Stimulated activated naive CD8-positive, alpha-beta T cell treated with anti-CD3 and anti-CD28 coated beads, Interleukin-15, Interleukin-2, amounts not matched to agents 100 ng/mL and 50 ng/mL, for 24 hours (primary cell): ENCODE measurements around the gene AP1M1.
A peak's percentile ranks its signal among the peaks of the same experiment; 100 is the strongest.
"Not testable (repeated sequence)": the region's sequence is repeated elsewhere in the genome, so short reads cannot be mapped to it uniquely, and the experiment has no call there.

Source experiments
- H3K27ac Mint-ChIP-seq: one replicate; pipeline ENCODE4 v1.8.0; 2021; ENCODE audit warnings: mild to moderate bottlenecking, mixed read lengths
- H3K27me3 Mint-ChIP-seq: one replicate; pipeline ENCODE4 v1.8.0; 2021; ENCODE audit warnings: mixed read lengths
- H3K36me3 Mint-ChIP-seq: one replicate; pipeline ENCODE4 v1.8.0; 2021; ENCODE audit warnings: low read depth, mixed read lengths
- H3K4me1 Mint-ChIP-seq: one replicate; pipeline ENCODE4 v1.8.0; 2021; ENCODE audit warnings: low read depth, mixed read lengths
- H3K4me3 Mint-ChIP-seq: one replicate; pipeline ENCODE4 v1.8.0; 2021; ENCODE audit warnings: mild to moderate bottlenecking, mixed read lengths
- H3K9me3 Mint-ChIP-seq: one replicate; pipeline ENCODE4 v1.8.0; 2021; ENCODE audit warnings: mixed read lengths

Gene AP1M1

GRCh38 chr19:16168465-16169081 is 29.1 kb upstream of the AP1M1 start:
- Mint-ChIP-seq H3K9me3 (no peaks in the 10 kb centered on the region), H3K36me3 (no peaks in the 10 kb centered on the region), H3K4me3 (no peak overlapping the region), H3K4me1 (peaks cover 14% of the 10 kb centered on the region), H3K27me3 (no peaks in the 10 kb centered on the region), H3K27ac (no peak overlapping the region)

GRCh38 chr19:16170134-16170533 is 27.6 kb upstream of the AP1M1 start:
- Mint-ChIP-seq H3K27me3 (no peaks in the 10 kb centered on the region), H3K27ac (no peak overlapping the region), H3K4me1 (peaks cover 14% of the 10 kb centered on the region), H3K36me3 (no peaks in the 10 kb centered on the region), H3K9me3 (no peaks in the 10 kb centered on the region), H3K4me3 (no peak overlapping the region)

DNA sequence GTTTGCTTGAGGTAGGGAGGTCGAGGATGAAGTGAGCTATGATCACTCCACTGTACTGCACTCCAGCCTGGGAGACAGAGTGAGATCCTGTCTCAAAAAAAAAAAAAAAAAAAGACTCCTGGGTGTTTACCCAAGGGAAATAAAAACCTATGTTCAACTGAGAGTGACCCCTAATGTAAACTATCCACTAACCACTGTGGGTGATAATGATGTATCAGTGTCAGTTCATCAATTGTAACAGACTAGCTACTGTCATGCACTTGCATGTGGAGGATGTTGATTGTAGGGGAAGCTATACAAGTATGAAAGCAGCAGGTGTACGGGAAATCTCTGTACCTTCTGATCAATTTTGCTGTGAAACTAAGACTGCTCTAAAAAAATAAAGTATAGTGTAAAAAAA is 21.8 kb upstream of the AP1M1 start:
- H3K4me3 Mint-ChIP-seq = no peak overlapping the region
- no peaks in the 10 kb centered on the region for H3K36me3 Mint-ChIP-seq

DNA sequence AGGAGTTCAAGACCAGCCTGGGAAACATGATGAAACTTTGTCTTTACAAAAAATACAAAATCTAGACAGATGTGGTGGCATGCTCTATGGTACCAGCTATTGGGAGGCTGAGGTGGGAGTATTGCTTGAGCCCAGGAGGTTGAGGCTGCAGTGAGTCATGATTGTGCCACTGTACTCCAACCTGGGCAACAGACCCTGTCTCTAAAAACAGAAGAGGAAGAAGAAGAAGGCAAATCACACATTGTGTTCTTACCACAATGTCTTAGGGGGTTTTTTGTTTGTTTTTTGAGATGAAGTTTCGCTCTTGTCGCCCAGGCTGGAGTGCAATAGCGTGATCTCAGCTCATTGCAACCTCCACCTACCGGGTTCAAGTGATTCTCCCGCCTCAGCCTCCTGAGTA is 18.8 kb upstream of the AP1M1 start:
- not testable (repeated sequence) for H3K4me3 Mint-ChIP-seq, H3K4me1 Mint-ChIP-seq, H3K27me3 Mint-ChIP-seq, H3K36me3 Mint-ChIP-seq, H3K27ac Mint-ChIP-seq, H3K9me3 Mint-ChIP-seq

More for the DNA sequence above, 21.8 kb upstream of the AP1M1 start:
- peaks cover 5% of the 10 kb centered on the region for H3K4me1 Mint-ChIP-seq
- H3K27me3 Mint-ChIP-seq = no peaks in the 10 kb centered on the region
- H3K9me3 Mint-ChIP-seq = no peaks in the 10 kb centered on the region
- no peak overlapping the region for H3K27ac Mint-ChIP-seq

DNA sequence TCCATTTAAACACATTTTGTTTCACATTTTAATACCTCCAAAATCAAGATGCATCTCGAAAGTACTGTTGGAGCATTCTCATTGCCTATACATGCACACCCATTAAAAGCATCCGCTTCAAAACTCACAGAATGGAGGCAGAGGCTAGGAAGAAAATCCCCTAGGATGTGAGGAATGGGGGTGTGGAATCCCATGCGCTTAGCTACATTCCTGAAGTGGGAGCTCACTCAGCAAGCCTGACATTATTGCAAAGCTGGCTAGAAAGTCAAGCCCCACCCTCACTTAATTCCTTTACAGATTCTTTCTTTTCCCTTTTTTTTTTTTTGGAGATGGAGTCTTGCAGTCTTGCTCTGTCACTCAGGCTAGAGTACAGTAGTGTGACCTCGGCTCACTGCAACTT is 17.1 kb upstream of the AP1M1 start:
- no peak overlapping the region for H3K4me3 Mint-ChIP-seq
- H3K36me3 Mint-ChIP-seq = no peaks in the 10 kb centered on the region
- H3K9me3 Mint-ChIP-seq = no peaks in the 10 kb centered on the region
- peaks cover 16% of the 10 kb centered on the region for H3K4me1 Mint-ChIP-seq
- H3K27me3 Mint-ChIP-seq = no peaks in the 10 kb centered on the region
- H3K27ac Mint-ChIP-seq = no peak overlapping the region

DNA sequence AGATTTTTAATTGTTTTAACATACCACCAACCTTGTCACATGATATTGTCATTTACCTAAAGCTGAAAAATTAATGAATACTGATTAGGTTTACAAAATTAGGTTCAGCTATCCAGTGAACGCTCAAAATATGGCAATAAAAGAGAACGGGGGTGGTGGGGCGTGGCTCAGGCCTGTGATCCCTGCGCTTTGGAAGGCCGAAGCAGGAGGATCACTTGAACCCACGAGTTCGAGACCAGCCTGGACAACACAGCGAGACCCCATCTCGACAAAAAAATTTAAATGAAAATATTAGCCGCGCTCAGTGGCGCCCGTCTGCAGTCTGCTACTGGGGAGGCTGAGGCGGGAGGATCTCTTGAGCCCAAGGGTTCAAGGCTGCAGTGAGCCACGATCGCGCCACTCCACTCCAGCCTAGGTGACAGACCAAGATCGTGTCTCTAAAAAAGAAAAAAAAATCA is 13.0 kb upstream of the AP1M1 start:
- Mint-ChIP-seq H3K27me3 (no peaks in the 10 kb centered on the region), H3K36me3 (peaks cover 17% of the 10 kb centered on the region), H3K4me1 (peaks cover 37% of the 10 kb centered on the region), H3K9me3 (no peaks in the 10 kb centered on the region), H3K27ac (peak overlapping the region; percentile 98), H3K4me3 (peak overlapping the region; percentile 98)

- no peaks in the 10 kb centered on the region for H3K9me3 Mint-ChIP-seq
- H3K4me1 Mint-ChIP-seq = peaks cover 37% of the 10 kb centered on the region
- peak within 1 kb of the TSS; percentile 98 for H3K27ac Mint-ChIP-seq
- peak within 1 kb of the TSS; percentile 98 for H3K4me3 Mint-ChIP-seq
- H3K36me3 Mint-ChIP-seq = peaks cover 23% of the 10 kb centered on the region
- no peaks in the 10 kb centered on the region for H3K27me3 Mint-ChIP-seq
Observed at GRCh38 chr19:16185123-16185767, 12.5 kb upstream of the AP1M1 start, which contains the start of gene FAM32A. Gene FAM32A, plus strand, starts transcription at chr19:16185410. Its CDS starts 33 bp downstream, at chr19:16185443.

DNA sequence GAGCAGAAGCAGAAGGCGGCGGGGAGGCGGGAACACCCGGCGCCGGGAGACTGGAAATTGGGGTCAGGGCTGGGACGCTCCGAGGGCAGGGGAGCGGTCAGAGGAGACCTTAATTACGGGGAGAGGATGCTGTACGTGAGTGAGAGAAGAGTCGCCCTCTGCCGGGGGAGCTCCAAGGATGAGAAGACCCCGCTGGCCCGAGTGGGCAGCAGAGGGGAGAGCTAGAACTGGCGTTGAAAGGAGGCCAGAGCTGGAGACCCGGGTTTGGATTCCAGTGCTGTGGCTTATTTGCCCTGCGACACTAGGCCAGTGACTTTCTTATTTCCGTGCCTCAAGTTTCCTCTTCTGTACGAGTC is 12.0 kb upstream of the AP1M1 start:
- Mint-ChIP-seq H3K27ac (peak overlapping the region; percentile 98), H3K27me3 (no peaks in the 10 kb centered on the region), H3K9me3 (no peaks in the 10 kb centered on the region), H3K36me3 (peaks cover 28% of the 10 kb centered on the region), H3K4me1 (peaks cover 37% of the 10 kb centered on the region), H3K4me3 (peak overlapping the region; percentile 98)

DNA sequence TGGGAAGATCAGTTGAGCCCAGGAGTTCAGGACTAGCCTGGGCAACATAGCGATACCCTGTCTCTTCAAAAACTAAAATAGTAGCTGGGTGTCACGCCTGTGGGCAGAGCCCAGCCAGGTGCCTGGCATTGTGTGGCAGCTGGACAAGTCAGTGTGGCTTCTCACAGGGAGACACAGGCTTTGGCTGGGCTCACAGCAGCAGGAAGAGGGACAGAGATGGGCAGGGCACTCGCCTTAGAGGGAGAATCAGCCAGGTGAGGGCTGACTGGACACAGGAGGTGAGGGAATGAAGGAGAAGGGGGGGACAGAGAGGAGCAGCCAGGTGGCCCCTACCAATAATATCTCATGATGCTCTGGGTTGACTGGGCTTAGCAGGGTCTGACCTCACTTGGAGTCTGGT is 9.2 kb upstream of the AP1M1 start:
- Mint-ChIP-seq H3K4me1 (peaks cover 32% of the 10 kb centered on the region), H3K9me3 (no peaks in the 10 kb centered on the region), H3K27me3 (no peaks in the 10 kb centered on the region), H3K36me3 (peaks cover 40% of the 10 kb centered on the region), H3K27ac (no peak overlapping the region), H3K4me3 (no peak overlapping the region)

DNA sequence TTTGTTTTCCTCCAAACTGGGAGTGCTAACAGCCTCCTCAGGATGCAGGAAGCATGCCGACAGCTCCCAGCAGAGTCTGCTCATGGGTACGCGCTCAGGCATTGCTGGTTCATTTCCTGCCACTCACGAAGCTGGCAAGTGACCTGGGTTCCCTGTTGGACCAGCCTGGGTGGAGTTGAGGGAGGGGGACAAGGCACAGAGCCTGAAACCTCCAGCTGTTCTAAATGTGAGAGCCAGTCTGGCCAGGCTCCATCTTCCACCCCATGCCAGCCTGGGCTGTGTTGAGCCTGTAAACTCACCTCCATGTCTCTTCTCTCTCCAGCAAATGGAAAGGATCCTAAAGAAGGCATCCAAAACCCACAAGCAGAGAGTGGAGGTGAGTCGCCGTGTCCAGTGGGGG is 7.5 kb upstream of the AP1M1 start:
- H3K27ac Mint-ChIP-seq = no peak overlapping the region

GRCh38 chr19:16190736-16191135 is 7.0 kb upstream of the AP1M1 start:
- no peak overlapping the region for H3K27ac Mint-ChIP-seq
- no peaks in the 10 kb centered on the region for H3K9me3 Mint-ChIP-seq
- H3K4me1 Mint-ChIP-seq = peaks cover 24% of the 10 kb centered on the region
- peaks cover 45% of the 10 kb centered on the region for H3K36me3 Mint-ChIP-seq
- no peak overlapping the region for H3K4me3 Mint-ChIP-seq
- H3K27me3 Mint-ChIP-seq = no peaks in the 10 kb centered on the region

More for the DNA sequence above, 7.5 kb upstream of the AP1M1 start:
- Mint-ChIP-seq H3K4me1 (peaks cover 27% of the 10 kb centered on the region), H3K36me3 (peaks cover 45% of the 10 kb centered on the region), H3K27me3 (no peaks in the 10 kb centered on the region), H3K4me3 (no peak overlapping the region), H3K9me3 (no peaks in the 10 kb centered on the region)

- Mint-ChIP-seq H3K4me1 (peaks cover 25% of the 10 kb centered on the region), H3K4me3 (no peak overlapping the region), H3K27me3 (no peaks in the 10 kb centered on the region), H3K27ac (peak overlapping the region; percentile 76), H3K9me3 (no peaks in the 10 kb centered on the region), H3K36me3 (peaks cover 43% of the 10 kb centered on the region)
Observed at GRCh38 chr19:16191216-16191908, 6.3 kb upstream of the AP1M1 start.

DNA sequence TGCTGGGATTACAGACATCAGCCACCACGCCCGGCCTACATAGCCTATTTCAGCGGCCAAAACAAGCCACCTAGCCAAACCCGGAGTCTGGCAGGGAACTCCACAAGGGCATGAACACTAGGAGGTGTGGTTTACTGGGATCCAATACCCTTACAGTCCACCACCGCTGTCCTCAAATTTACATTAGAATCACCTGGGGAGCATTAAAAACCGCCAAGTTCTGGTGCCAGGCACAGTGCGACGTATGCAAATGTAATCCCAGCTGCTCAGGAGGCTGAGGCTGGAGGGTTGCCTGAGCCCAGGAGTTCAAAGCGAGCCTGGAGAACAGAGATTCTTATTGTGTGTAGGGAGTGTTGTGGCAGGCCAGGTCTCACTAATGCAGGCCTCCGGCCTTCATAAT is 4.2 kb upstream of the AP1M1 start:
- H3K4me1 Mint-ChIP-seq = peaks cover 20% of the 10 kb centered on the region
- peaks cover 32% of the 10 kb centered on the region for H3K36me3 Mint-ChIP-seq
- no peaks in the 10 kb centered on the region for H3K27me3 Mint-ChIP-seq
- H3K4me3 Mint-ChIP-seq = no peak overlapping the region
- H3K27ac Mint-ChIP-seq = no peak overlapping the region
- no peaks in the 10 kb centered on the region for H3K9me3 Mint-ChIP-seq

DNA sequence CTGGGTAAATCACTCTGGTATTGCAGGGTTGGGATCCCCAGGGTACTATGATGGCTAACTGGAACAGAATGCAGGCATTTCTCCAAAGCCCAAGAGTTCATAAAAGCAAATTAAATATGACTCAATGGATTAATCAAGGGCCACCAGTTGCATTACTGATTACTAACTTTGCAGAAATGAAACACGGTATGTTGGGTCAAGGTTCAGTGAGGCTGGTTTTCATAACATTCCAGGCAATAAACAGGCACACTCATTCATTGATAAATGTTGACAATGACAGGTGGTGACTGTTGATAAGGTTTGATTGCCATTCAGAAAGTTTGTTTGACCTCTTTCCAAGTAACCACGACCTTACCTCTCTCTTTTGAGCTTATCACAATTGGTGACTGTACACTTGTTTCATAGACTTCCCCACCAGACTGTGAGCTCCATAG is 506 bp upstream of the AP1M1 start:
- Mint-ChIP-seq H3K9me3 (no peaks in the 10 kb centered on the region), H3K27me3 (no peaks in the 10 kb centered on the region), H3K4me1 (peaks cover 49% of the 10 kb centered on the region), H3K27ac (peak overlapping the region; percentile 94), H3K4me3 (peak overlapping the region; percentile 88), H3K36me3 (peaks cover 14% of the 10 kb centered on the region)

- H3K27ac Mint-ChIP-seq = peak overlapping the region; percentile 74
- H3K4me1 Mint-ChIP-seq = peaks cover 58% of the 10 kb centered on the region
- H3K36me3 Mint-ChIP-seq = peaks cover 24% of the 10 kb centered on the region
- no peaks in the 10 kb centered on the region for H3K9me3 Mint-ChIP-seq
- H3K4me3 Mint-ChIP-seq = peak overlapping the region; percentile 88
- H3K27me3 Mint-ChIP-seq = no peaks in the 10 kb centered on the region
Observed at GRCh38 chr19:16198370-16198651, 600 bp downstream of the AP1M1 start.
